Breast epithelium (tissue), 4 donors: Measurements from ENCODE around the gene MAP3K14. TPM values are rescaled to one million over a fixed set of nuclear protein-coding genes. Genes with fewer than 3 reads are reported as not detected.

Source experiments
- DNase-seq, 2 donors: peaks; one replicate each; pipeline ENCODE4 v3.0.0-alpha.2; 2019; ENCODE audit warnings: low spot score in 2 of 2
- H3K27ac ChIP-seq, 2 donors: fragments of 200-600 bp; sonication (generic) in 1 of 2; one replicate each; pipeline ENCODE4 v1.5.1; 2016 to 2019; ENCODE audit warnings: mild to moderate bottlenecking in 1 of 2
- H3K27me3 ChIP-seq, 2 donors: fragments of 200-600 bp; sonication (generic) in 1 of 2; one replicate each; pipeline versions ENCODE4 v1.5.1 to v1.6.0; 2017 to 2019; ENCODE audit warnings: control low read depth in 1 of 2, mild to moderate bottlenecking in 1 of 2
- H3K36me3 ChIP-seq: fragments of 200-600 bp; one replicate; pipeline ENCODE4 v1.5.1; 2019
- H3K4me1 ChIP-seq, 2 donors: fragments of 200-600 bp; sonication (generic); one replicate each; pipeline ENCODE4 v1.5.1; 2016 to 2019; ENCODE audit warnings: control low read depth in 1 of 2
- H3K4me3 ChIP-seq, 3 donors: fragments of 200-600 bp; sonication (generic); 1 replicate in 2 of 3; 2 replicates in 1 of 3; pipeline ENCODE4 v1.5.1; 2016 to 2019; ENCODE audit warnings: mild to moderate bottlenecking in 3 of 3, moderate library complexity in 2 of 3
- H3K9me3 ChIP-seq, 2 donors: fragments of 200-600 bp; sonication (generic) in 1 of 2; one replicate each; pipeline ENCODE4 v1.5.1; 2016 to 2019; ENCODE audit warnings: control low read depth in 1 of 2
- POLR2A ChIP-seq: fragments of 450-650 bp; IDR thresholded peaks from one replicate; pipeline ENCODE4 v1.6.1; 2016; ENCODE audit warnings: antibody characterized with exemption, mild to moderate bottlenecking, moderate library complexity
- POLR2AphosphoS5 ChIP-seq, 3 donors: sonication (generic); formaldehyde crosslinking; IDR thresholded peaks; one replicate each; pipeline ENCODE4 v1.6.1; 2017; ENCODE audit warnings: antibody characterized with exemption in 3 of 3
- intact Hi-C: fragments of 100-400 bp; cut with DNase I; formaldehyde crosslinking; loops from one replicate; pipeline ENCODE4 v1.15.1; 2023; ENCODE audit warnings: low total_unique reads
- total RNA-seq, 3 donors: library from RNA; depleted of rRNA; stranded (reverse); fragments of >200 nt; gene quantifications; one replicate each; pipeline ENCODE4 v1.1.0, GENCODE V29; 2016
- TF ChIP-seq, protein P1 (sequence below), 3 donors: fragments of 450-650 bp; IDR thresholded peaks; one replicate each; pipeline ENCODE4 v1.5.1; 2016 to 2017; ENCODE audit warnings: antibody characterized with exemption in 3 of 3, mild to moderate bottlenecking in 3 of 3, moderate library complexity in 3 of 3

The MAP3K14 gene
- total RNA-seq, 3 donors from 2014 or later: 4.3 to 12.3 (median 6.9) TPM

DNA sequence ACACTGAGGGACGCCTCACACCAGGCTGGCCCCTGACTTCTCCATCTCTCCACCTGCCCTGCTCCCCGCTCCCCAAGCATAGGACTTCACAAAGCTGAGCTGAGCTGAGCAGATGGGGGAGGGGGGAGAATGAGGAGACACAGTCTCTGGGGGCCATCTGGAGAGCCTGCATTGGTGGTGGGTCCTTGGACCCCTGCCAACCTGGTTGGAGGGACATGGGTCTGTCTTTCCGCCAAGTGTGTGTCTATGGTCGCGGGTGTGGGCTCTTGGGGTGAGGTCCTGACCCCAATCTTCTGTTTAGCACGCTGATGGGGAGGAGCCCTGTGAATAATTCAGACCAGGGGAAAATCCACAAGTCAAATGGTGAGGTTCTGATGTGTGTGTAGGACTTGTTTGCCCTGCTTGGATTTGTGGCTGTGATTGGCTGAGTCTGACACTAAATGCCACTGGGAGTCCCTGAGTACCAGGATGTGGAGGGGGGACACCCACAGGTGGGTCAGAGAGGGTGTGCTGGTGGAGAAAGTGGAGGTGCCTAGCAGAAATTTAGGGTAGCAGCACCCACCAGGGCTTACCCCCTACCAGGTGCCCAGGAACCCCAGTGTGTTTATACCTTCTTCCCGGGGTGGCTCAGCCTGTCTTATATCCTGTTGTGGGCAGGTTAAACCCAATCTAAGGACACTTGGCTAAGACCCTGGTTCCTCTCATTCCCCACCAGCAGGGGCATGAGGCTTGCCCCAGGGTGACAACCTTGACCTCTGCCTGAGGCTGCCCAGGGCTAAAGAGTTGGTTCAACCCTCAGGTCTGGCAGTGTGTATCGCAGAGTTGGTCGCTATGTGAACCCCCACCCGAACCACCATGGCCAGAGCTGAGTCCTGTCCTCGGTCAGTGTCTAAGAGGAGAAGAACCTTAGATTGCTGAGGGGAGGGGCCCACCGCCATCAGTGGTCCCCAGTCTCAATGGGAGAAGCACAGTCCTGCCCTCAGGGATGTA lies 93.0 kb downstream of the MAP3K14 start:
- DNase-seq: no peak
- TF ChIP-seq POLR2A (no peak), POLR2AphosphoS5 (IDR thresholded peaks at IDR 0.05) (no peak)
- TF ChIP-seq, protein P1, sequence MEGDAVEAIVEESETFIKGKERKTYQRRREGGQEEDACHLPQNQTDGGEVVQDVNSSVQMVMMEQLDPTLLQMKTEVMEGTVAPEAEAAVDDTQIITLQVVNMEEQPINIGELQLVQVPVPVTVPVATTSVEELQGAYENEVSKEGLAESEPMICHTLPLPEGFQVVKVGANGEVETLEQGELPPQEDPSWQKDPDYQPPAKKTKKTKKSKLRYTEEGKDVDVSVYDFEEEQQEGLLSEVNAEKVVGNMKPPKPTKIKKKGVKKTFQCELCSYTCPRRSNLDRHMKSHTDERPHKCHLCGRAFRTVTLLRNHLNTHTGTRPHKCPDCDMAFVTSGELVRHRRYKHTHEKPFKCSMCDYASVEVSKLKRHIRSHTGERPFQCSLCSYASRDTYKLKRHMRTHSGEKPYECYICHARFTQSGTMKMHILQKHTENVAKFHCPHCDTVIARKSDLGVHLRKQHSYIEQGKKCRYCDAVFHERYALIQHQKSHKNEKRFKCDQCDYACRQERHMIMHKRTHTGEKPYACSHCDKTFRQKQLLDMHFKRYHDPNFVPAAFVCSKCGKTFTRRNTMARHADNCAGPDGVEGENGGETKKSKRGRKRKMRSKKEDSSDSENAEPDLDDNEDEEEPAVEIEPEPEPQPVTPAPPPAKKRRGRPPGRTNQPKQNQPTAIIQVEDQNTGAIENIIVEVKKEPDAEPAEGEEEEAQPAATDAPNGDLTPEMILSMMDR (IDR thresholded peaks at IDR 0.05): no peak
- intact Hi-C loops: loop anchor here (5.0 kb wide), 1 partner anchor 163 kb away; no protein-coding TSS in a partner anchor
- Histone ChIP-seq H3K27me3 (no peaks in the 10 kb centered on the region), H3K4me1 (peaks cover 4 to 6% of the 10 kb centered on the region in 2 donors), H3K36me3 (no peaks in the 10 kb centered on the region), H3K4me3 (peak overlapping the region in 2 of 3 donors; percentile 70 to 94), H3K9me3 (no peaks in the 10 kb centered on the region), H3K27ac (peak overlapping the region in 1 of 2 donors; percentile 94)

DNA sequence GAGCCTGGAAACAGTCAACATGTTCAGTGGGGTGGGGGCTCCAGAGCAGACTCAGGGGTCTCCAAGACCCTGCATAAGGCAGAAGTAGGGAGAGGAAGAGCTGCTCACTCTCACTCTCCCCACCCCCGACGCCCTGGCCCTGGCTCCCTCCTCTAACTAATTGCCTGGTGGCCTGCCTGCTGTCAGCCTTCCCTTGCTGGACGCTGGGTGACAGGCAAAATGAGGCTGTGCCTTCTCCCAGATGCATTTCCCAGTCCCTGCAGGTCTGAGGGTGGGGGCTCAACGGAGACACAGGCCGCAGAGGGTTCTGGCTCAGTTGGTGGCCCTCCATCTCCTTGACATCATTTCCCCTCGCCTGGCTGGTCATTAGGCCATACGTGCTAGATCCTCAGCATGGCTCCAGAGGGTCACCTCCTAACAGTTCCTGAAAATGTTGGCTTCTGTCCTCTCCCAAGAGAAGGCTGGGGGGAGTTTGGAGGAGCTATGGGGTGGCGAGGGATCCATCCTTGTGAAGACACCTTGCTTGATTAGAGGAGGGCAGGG lies 93.8 kb downstream of the MAP3K14 start:
- Histone ChIP-seq H3K36me3 (no peaks in the 10 kb centered on the region), H3K27me3 (no peaks in the 10 kb centered on the region), H3K4me3 (peak overlapping the region; percentile 70 to 94 (median 71)), H3K4me1 (peaks cover 3 to 6% of the 10 kb centered on the region in 2 donors), H3K27ac (peak overlapping the region in 1 of 2 donors; percentile 94), H3K9me3 (no peaks in the 10 kb centered on the region)
- TF ChIP-seq POLR2A: no peak
- TF ChIP-seq, protein P1 (IDR thresholded peaks at IDR 0.05): no peak
- no peak for TF ChIP-seq POLR2AphosphoS5 (IDR thresholded peaks at IDR 0.05)
- intact Hi-C loops: loop anchor here (5.0 kb wide), 1 partner anchor 164 kb away; no protein-coding TSS in a partner anchor
- no peak for DNase-seq

DNA sequence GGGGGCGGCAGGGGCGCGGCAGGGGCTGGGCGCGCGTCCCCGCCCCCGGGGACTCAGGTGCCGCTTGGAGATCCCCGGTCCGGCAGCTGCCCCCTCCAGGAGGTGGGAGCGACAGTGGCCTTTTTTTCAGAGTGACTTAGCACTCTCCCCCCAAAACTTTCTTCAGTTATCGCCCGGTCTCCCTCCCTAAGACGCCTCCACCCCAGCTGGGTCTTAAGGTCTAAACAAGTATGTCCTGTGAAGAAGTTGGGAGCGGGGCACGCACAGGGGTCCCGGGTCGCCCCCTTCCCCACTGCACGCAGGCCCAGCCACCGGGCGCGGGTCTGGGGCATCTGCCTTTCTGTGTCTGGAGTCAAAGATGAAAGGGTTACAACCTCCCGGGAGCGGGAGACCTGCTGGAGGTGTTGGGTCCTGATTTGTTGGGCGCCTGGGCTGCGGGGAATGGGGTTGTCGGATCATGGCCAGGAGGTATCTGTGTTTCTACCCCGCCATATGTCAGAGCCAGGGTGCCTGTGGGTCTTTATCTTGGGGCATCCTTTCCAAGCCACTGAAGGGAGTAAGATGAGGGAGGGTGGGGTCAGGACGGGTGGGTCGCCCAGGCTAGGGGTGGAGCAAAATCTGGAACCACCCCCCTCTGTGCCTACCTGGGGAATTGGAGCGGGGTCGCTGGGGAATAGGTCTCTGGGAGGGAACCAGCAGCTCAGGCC lies 94.4 kb downstream of the MAP3K14 start:
- intact Hi-C loops: loop anchor here (5.0 kb wide), 1 partner anchor 165 kb away; no protein-coding TSS in a partner anchor
- no peak for DNase-seq

DNA sequence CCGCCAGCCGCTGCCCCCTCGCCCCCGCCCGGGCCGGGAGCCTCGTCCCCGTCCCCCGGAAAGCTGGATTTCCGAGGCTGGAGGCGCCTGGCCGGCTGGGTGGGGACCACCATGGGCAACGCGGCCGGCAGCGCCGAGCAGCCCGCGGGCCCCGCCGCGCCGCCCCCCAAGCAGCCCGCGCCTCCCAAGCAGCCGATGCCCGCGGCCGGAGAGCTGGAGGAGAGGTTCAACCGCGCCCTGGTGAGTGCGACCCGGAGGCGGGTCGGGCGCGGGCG lies 94.9 kb downstream of the MAP3K14 start:
- TF ChIP-seq, protein P1 (IDR thresholded peaks at IDR 0.05): no peak
- TF ChIP-seq POLR2A: no peak
- no peak for TF ChIP-seq POLR2AphosphoS5 (IDR thresholded peaks at IDR 0.05)

More for the DNA sequence above, 94.4 kb downstream of the MAP3K14 start:
- Histone ChIP-seq H3K4me3 (peak overlapping the region; percentile 70 to 94 (median 71)), H3K27me3 (no peaks in the 10 kb centered on the region), H3K36me3 (no peaks in the 10 kb centered on the region), H3K9me3 (no peaks in the 10 kb centered on the region), H3K27ac (peak overlapping the region; percentile 42 to 94), H3K4me1 (peaks cover 0 to 6% of the 10 kb centered on the region in 2 donors)
- TF ChIP-seq POLR2AphosphoS5 (IDR thresholded peaks at IDR 0.05) (no peak), POLR2A (no peak)
- TF ChIP-seq, protein P1 (IDR thresholded peaks at IDR 0.05): no peak

More for the DNA sequence above, 94.9 kb downstream of the MAP3K14 start:
- Histone ChIP-seq H3K27ac (peak overlapping the region; percentile 42 to 94), H3K36me3 (no peaks in the 10 kb centered on the region), H3K4me1 (peaks cover 0 to 6% of the 10 kb centered on the region in 2 donors), H3K9me3 (no peaks in the 10 kb centered on the region), H3K4me3 (peak overlapping the region; percentile 70 to 94 (median 71)), H3K27me3 (no peaks in the 10 kb centered on the region)
- intact Hi-C loops: loop anchor here (5.0 kb wide), 1 partner anchor 165 kb away; no protein-coding TSS in a partner anchor
- no peak for DNase-seq
